Measurements from ENCODE around the gene MUC15.

DNA sequence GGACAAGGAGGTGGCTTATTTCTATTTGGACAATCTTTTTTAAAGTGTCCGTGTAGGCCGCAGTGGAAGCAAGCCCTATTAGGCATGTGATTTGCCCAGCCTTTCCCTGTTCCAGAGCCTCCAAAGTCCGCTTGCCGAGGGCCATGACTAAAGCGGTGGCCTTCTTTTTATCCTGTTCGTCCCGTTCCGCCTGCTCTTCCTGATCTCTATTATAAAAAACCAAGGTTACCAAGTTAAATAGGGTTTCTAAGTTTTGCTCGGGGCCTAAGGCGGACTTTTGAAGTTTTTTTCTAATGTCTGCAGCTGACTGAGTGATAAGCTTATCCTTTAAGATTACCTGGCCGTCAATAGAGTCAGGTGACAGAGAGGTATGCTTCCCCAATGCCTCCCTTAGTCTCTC, 21.6 kb upstream of the MUC15 start:
- TF ChIP-seq, protein P1, sequence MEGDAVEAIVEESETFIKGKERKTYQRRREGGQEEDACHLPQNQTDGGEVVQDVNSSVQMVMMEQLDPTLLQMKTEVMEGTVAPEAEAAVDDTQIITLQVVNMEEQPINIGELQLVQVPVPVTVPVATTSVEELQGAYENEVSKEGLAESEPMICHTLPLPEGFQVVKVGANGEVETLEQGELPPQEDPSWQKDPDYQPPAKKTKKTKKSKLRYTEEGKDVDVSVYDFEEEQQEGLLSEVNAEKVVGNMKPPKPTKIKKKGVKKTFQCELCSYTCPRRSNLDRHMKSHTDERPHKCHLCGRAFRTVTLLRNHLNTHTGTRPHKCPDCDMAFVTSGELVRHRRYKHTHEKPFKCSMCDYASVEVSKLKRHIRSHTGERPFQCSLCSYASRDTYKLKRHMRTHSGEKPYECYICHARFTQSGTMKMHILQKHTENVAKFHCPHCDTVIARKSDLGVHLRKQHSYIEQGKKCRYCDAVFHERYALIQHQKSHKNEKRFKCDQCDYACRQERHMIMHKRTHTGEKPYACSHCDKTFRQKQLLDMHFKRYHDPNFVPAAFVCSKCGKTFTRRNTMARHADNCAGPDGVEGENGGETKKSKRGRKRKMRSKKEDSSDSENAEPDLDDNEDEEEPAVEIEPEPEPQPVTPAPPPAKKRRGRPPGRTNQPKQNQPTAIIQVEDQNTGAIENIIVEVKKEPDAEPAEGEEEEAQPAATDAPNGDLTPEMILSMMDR (IDR thresholded peaks at IDR 0.05; ENCODE audit: insufficient read depth, low read length), result no peak
- no peak for TF ChIP-seq POLR2AphosphoS5 (IDR thresholded peaks at IDR 0.05; ENCODE audit: low read depth)

Measured in HL-60 (cell line).